H9 (cell line): Measurements from ENCODE around the gene C10orf95. TPM values are rescaled to one million over a fixed set of nuclear protein-coding genes. Genes with fewer than 3 reads are reported as not detected.

Experiments used
- DNase-seq: peaks from one replicate; pipeline ENCODE4 v3.0.0-alpha.2; 2017
- H2AFZ ChIP-seq: one replicate; pipeline ENCODE4 v1.6.1; 2013; ENCODE audit warnings: mild to moderate bottlenecking, low read length, control low read depth, moderate library complexity
- H2AK5ac ChIP-seq: 2 replicates; pipeline ENCODE4 v1.6.1; 2013; ENCODE audit warnings: low read length, control low read depth, mixed read lengths; ENCODE audit not compliant: insufficient read length
- H2BK120ac ChIP-seq: one replicate; pipeline ENCODE4 v1.6.1; 2013; ENCODE audit warnings: low read depth, mild to moderate bottlenecking, low read length, control low read depth, inconsistent platforms; ENCODE audit not compliant: poor library complexity, severe bottlenecking
- H2BK12ac ChIP-seq: 2 replicates; pipeline ENCODE4 v1.6.1; 2013; ENCODE audit warnings: low read length, control low read depth, mixed read lengths, low read depth; ENCODE audit not compliant: insufficient read length
- H2BK15ac ChIP-seq: 2 replicates; pipeline ENCODE4 v1.6.1; 2013; ENCODE audit warnings: low read depth, low read length, control low read depth
- H2BK20ac ChIP-seq: one replicate; pipeline ENCODE4 v1.6.1; 2013; ENCODE audit warnings: low read depth, mild to moderate bottlenecking, low read length, control low read depth, inconsistent platforms; ENCODE audit not compliant: poor library complexity, severe bottlenecking
- H2BK5ac ChIP-seq: 2 replicates; pipeline ENCODE4 v1.6.1; 2013; ENCODE audit warnings: low read length, control low read depth, mixed read lengths; ENCODE audit not compliant: insufficient read length
- H3K14ac ChIP-seq: 2 replicates; pipeline ENCODE4 v1.6.1; 2013; ENCODE audit warnings: low read length, control low read depth; ENCODE audit not compliant: insufficient read depth
- H3K18ac ChIP-seq: 2 replicates; pipeline ENCODE4 v1.6.1; 2013; ENCODE audit warnings: low read depth, mild to moderate bottlenecking, mixed read lengths, low read length, control low read depth; ENCODE audit not compliant: insufficient read length
- H3K23ac ChIP-seq: 2 replicates; pipeline ENCODE4 v1.6.1; 2013; ENCODE audit warnings: low read length, control low read depth, mixed read lengths, low read depth; ENCODE audit not compliant: insufficient read length
- H3K23me2 ChIP-seq: 2 replicates; pipeline ENCODE4 v1.6.1; 2013; ENCODE audit warnings: low read depth, mild to moderate bottlenecking, mixed read lengths, low read length, control low read depth; ENCODE audit not compliant: insufficient read length, poor library complexity, severe bottlenecking
- H3K27ac ChIP-seq: 2 replicates; pipeline ENCODE4 v1.5.1; 2013; ENCODE audit warnings: low read length, control low read depth, mixed read lengths, low read depth; ENCODE audit not compliant: insufficient read length
- H3K27me3 ChIP-seq: 2 replicates; pipeline ENCODE4 v1.6.1; 2013; ENCODE audit warnings: low read length, control low read depth, inconsistent platforms; ENCODE audit not compliant: insufficient read depth
- H3K4ac ChIP-seq: 2 replicates; pipeline ENCODE4 v1.6.1; 2013; ENCODE audit warnings: low read depth, mild to moderate bottlenecking, control low read depth, inconsistent platforms, low read length, moderate library complexity
- H3K4me1 ChIP-seq: 2 replicates; pipeline ENCODE4 v1.6.1; 2013; ENCODE audit warnings: low read length, control low read depth, inconsistent platforms; ENCODE audit not compliant: insufficient read depth
- H3K4me2 ChIP-seq: 2 replicates; pipeline ENCODE4 v1.6.1; 2013; ENCODE audit warnings: low read length, control low read depth, mixed read lengths; ENCODE audit not compliant: insufficient read length, insufficient read depth
- H3K56ac ChIP-seq: 2 replicates; pipeline ENCODE4 v1.6.1; 2013; ENCODE audit warnings: low read depth, mild to moderate bottlenecking, mixed read lengths, low read length, control low read depth; ENCODE audit not compliant: insufficient read length
- H3K79me1 ChIP-seq: 2 replicates; pipeline ENCODE4 v1.6.1; 2013; ENCODE audit warnings: low read depth, mild to moderate bottlenecking, moderate library complexity, low read length, control low read depth, inconsistent platforms; ENCODE audit not compliant: insufficient read depth, poor library complexity, severe bottlenecking
- H3K79me2 ChIP-seq: 2 replicates; pipeline ENCODE4 v1.6.1; 2013; ENCODE audit warnings: low read length, control low read depth, inconsistent platforms; ENCODE audit not compliant: insufficient read depth
- H3K9ac ChIP-seq: 2 replicates; pipeline ENCODE4 v1.6.1; 2013; ENCODE audit warnings: low read length, control low read depth, mixed read lengths; ENCODE audit not compliant: insufficient read length; ENCODE audit errors: extremely low read depth
- H3K9me3 ChIP-seq: one replicate; pipeline ENCODE4 v1.6.1; 2013; ENCODE audit warnings: low read depth, low read length, inconsistent platforms; ENCODE audit not compliant: control insufficient read depth
- H3T11ph ChIP-seq: one replicate; pipeline ENCODE4 v1.6.1; 2013; ENCODE audit warnings: mild to moderate bottlenecking, low read length, control low read depth, inconsistent platforms
- H4K20me1 ChIP-seq: one replicate; pipeline ENCODE4 v1.6.1; 2013; ENCODE audit not compliant: control insufficient read depth, insufficient read length, insufficient read depth
- H4K5ac ChIP-seq: 2 replicates; pipeline ENCODE4 v1.6.1; 2013; ENCODE audit warnings: low read depth, mild to moderate bottlenecking, mixed read lengths, low read length, control low read depth; ENCODE audit not compliant: insufficient read length
- H4K8ac ChIP-seq: replicated peaks from 2 replicates; pipeline ENCODE4 v1.6.1; 2013; ENCODE audit warnings: low read length, control low read depth, mixed read lengths, low read depth; ENCODE audit not compliant: insufficient read length
- H4K91ac ChIP-seq: 2 replicates; pipeline ENCODE4 v1.6.1; 2013; ENCODE audit warnings: low read depth, mild to moderate bottlenecking, moderate library complexity, mixed read lengths, low read length, control low read depth; ENCODE audit not compliant: insufficient read length
- H3K27ac Mint-ChIP-seq, 3 experiments: 2 replicates in 2 of 3; 3 replicates in 1 of 3; pipeline ENCODE4 v1.8.0; 2020 to 2021; ENCODE audit warnings: mixed read lengths in 3 of 3, mild to moderate bottlenecking in 1 of 3, moderate library complexity in 1 of 3
- H3K27me3 Mint-ChIP-seq: 2 replicates; pipeline ENCODE4 v1.8.0; 2021; ENCODE audit warnings: low read depth, mild to moderate bottlenecking, moderate library complexity, mixed read lengths
- H3K36me3 Mint-ChIP-seq, 3 experiments: 2 replicates in 2 of 3; 3 replicates in 1 of 3; pipeline ENCODE4 v1.8.0; 2020 to 2021; ENCODE audit warnings: low read depth in 3 of 3, mixed read lengths in 3 of 3; ENCODE audit not compliant: insufficient read depth in 1 of 3
- H3K4me1 Mint-ChIP-seq, 2 experiments: 2 replicates each; pipeline ENCODE4 v1.8.0; 2020; ENCODE audit warnings: mixed read lengths in 2 of 2
- H3K4me3 Mint-ChIP-seq, 2 experiments: 2 replicates in 1 of 2; 3 replicates in 1 of 2; pipeline ENCODE4 v1.8.0; 2020 to 2021; ENCODE audit warnings: mild to moderate bottlenecking in 2 of 2, mixed read lengths in 2 of 2, moderate library complexity in 1 of 2
- H3K9me3 Mint-ChIP-seq, 2 experiments: 2 replicates in 1 of 2; 3 replicates in 1 of 2; pipeline ENCODE4 v1.8.0; 2020; ENCODE audit warnings: mild to moderate bottlenecking in 2 of 2, mixed read lengths in 2 of 2, moderate library complexity in 1 of 2
- WGBS: extraction: QIAGEN DNeasy Blood & Tissue Kit; methylation state at CpG from one replicate; pipeline ENCODE4 v1.1.7; 2013; ENCODE audit warnings: missing lambda C conversion rate, low lambda C conversion rate, mixed read lengths; ENCODE audit not compliant: insufficient read length; ENCODE audit errors: extremely low coverage; 5-methylcytosine and 5-hydroxymethylcytosine counted together
- total RNA-seq: library from RNA; stranded (reverse); gene quantifications from 2 replicates; pipeline ENCODE4 v1.2.1, GENCODE V29; 2021
- TF ChIP-seq, protein P1 (sequence below): fragments of 200-600 bp; sonication (generic); conservative IDR thresholded peaks from 3 replicates; pipeline ENCODE4 v1.8.0; 2021; ENCODE audit warnings: antibody characterized with exemption, mild to moderate bottlenecking

The C10orf95 gene
- total RNA-seq, 1 experiment from 2014 or later: not detected

DNA sequence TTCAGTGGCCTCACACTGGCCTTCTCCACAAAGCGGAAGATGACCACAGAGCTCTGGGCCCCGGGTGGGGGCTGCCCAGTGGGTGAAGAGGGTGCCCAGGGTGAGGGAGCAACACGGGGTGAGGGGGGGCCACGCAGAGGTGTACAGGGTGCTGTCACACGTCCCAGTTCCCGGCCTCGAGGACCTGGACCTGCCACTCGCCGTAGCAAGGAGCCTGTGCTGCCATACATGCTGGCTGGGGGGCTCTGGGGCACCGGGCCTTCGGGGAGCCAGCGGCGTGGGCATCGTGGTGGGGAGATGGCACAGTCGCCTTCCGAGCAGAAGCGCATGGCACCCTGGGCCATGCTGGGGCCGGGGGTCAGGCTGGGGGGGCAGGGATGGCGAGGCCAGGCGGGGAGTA is 34.6 kb downstream of the C10orf95 start:
- Histone ChIP-seq H3K23ac (no peak overlapping the region), H3K56ac (no peak overlapping the region), H3K4me1 (0 out of 2 replicates have a peak, but pooled peaks cover 2% of the 10 kb centered on the region), H3K14ac (no peak overlapping the region), H2BK15ac (no peak overlapping the region), H3K9ac (no peak overlapping the region), H2AFZ (no peak overlapping the region), H2BK120ac (no peak overlapping the region), H2BK12ac (no peak overlapping the region), H2BK5ac (no peak overlapping the region), H3K27ac (no peak overlapping the region), H4K5ac (no peak overlapping the region), H2AK5ac (no peak overlapping the region), H3K79me2 (no peaks in the 10 kb centered on the region), H3K79me1 (no peaks in the 10 kb centered on the region), H4K20me1 (no peaks in the 10 kb centered on the region), H3K4me2 (no peak overlapping the region), H3K23me2 (peaks cover 29% of the 10 kb centered on the region), H3K27me3 (peaks cover under 1% of the 10 kb centered on the region; the same call in 1 of the 2 replicates), H3K18ac (no peak overlapping the region), H4K8ac (no peak overlapping the region), H3K4ac (no peak overlapping the region), H3T11ph (no peak overlapping the region), H4K91ac (no peak overlapping the region), H3K9me3 (no peaks in the 10 kb centered on the region), H2BK20ac (no peak overlapping the region)
- Mint-ChIP-seq H3K9me3 (no peaks in the 10 kb centered on the region; a peak in 1 of 5 replicates), H3K27me3 (peaks cover 45% of the 10 kb centered on the region), H3K36me3 (no peaks in the 10 kb centered on the region), H3K27ac (no peak overlapping the region), H3K4me3 (no peak overlapping the region), H3K4me1 (peaks cover 20 to 41% of the 10 kb centered on the region in 2 experiments)
- TF ChIP-seq, protein P1, sequence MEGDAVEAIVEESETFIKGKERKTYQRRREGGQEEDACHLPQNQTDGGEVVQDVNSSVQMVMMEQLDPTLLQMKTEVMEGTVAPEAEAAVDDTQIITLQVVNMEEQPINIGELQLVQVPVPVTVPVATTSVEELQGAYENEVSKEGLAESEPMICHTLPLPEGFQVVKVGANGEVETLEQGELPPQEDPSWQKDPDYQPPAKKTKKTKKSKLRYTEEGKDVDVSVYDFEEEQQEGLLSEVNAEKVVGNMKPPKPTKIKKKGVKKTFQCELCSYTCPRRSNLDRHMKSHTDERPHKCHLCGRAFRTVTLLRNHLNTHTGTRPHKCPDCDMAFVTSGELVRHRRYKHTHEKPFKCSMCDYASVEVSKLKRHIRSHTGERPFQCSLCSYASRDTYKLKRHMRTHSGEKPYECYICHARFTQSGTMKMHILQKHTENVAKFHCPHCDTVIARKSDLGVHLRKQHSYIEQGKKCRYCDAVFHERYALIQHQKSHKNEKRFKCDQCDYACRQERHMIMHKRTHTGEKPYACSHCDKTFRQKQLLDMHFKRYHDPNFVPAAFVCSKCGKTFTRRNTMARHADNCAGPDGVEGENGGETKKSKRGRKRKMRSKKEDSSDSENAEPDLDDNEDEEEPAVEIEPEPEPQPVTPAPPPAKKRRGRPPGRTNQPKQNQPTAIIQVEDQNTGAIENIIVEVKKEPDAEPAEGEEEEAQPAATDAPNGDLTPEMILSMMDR: no peak
- DNase-seq: no peak
- WGBS: no CpG with 5 or more reads among the region's 20 CpGs
